ENCODE results near the gene HK3. TPM values are rescaled to one million over a fixed set of nuclear protein-coding genes. Genes with fewer than 3 reads are reported as not detected.

The HK3 gene
- total and polyA plus RNA-seq, 9 of the 15 experiments (the other 6 are each of a cell fraction or from before 2014, with no cell fraction given): 0.16 TPM; not detected in 8

GRCh38 chr5:176870110-176870591, 29.0 kb downstream of the HK3 start (continued):
- TF ChIP-seq LARP7 (IDR thresholded peaks at IDR 0.05) (no peak), CBFB (CRISPR knock-in tag; IDR thresholded peaks at IDR 0.05) (no peak), BHLHE40 (IDR thresholded peaks at IDR 0.05; ENCODE audit: low read length) (peak; percentile 9; the same call in 1 of the 2 replicates), ZNF224 (CRISPR knock-in tag; IDR thresholded peaks at IDR 0.05) (no peak), BCOR (IDR thresholded peaks at IDR 0.05) (no peak), C11orf30 (IDR thresholded peaks at IDR 0.05; ENCODE audit: low read depth) (no peak), KLF6 (CRISPR knock-in tag; IDR thresholded peaks at IDR 0.05; ENCODE audit: borderline replicate concordance) (no peak), ZNF639 (CRISPR knock-in tag; conservative IDR thresholded peaks at IDR 0.05 in 1 of 2, IDR thresholded peaks at IDR 0.05 in 1 of 2) (no peak), MITF (IDR thresholded peaks at IDR 0.05) (no peak), STAT5A (IDR thresholded peaks at IDR 0.05; ENCODE audit: borderline replicate concordance, low read length) (no peak), ZNF282 (CRISPR knock-in tag; IDR thresholded peaks at IDR 0.05) (no peak), ZFPM2 (CRISPR knock-in tag; IDR thresholded peaks at IDR 0.05) (no peak), FOSL1 (tag; conservative IDR thresholded peaks at IDR 0.05) (peak; percentile 76), ETS1 (conservative IDR thresholded peaks at IDR 0.05; ENCODE audit: control insufficient read depth, low read depth, low read length) (no peak), ZSCAN32 (CRISPR knock-in tag; IDR thresholded peaks at IDR 0.05) (no peak), ZNF668 (CRISPR knock-in tag; IDR thresholded peaks at IDR 0.05) (no peak), ZNF197 (CRISPR knock-in tag; IDR thresholded peaks at IDR 0.05; ENCODE audit: low read depth) (no peak), TAL1 (IDR thresholded peaks at IDR 0.05) (no peak), PURB (CRISPR knock-in tag; IDR thresholded peaks at IDR 0.05; ENCODE audit: low read depth) (no peak), PCBP2 (IDR thresholded peaks at IDR 0.05; ENCODE audit: low read depth, low read length, poor library complexity, severe bottlenecking) (no peak)
- TF ChIP-seq, protein P1, sequence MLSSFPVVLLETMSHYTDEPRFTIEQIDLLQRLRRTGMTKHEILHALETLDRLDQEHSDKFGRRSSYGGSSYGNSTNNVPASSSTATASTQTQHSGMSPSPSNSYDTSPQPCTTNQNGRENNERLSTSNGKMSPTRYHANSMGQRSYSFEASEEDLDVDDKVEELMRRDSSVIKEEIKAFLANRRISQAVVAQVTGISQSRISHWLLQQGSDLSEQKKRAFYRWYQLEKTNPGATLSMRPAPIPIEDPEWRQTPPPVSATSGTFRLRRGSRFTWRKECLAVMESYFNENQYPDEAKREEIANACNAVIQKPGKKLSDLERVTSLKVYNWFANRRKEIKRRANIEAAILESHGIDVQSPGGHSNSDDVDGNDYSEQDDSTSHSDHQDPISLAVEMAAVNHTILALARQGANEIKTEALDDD (IDR thresholded peaks at IDR 0.05): no peak
- TF ChIP-seq, protein P2, sequence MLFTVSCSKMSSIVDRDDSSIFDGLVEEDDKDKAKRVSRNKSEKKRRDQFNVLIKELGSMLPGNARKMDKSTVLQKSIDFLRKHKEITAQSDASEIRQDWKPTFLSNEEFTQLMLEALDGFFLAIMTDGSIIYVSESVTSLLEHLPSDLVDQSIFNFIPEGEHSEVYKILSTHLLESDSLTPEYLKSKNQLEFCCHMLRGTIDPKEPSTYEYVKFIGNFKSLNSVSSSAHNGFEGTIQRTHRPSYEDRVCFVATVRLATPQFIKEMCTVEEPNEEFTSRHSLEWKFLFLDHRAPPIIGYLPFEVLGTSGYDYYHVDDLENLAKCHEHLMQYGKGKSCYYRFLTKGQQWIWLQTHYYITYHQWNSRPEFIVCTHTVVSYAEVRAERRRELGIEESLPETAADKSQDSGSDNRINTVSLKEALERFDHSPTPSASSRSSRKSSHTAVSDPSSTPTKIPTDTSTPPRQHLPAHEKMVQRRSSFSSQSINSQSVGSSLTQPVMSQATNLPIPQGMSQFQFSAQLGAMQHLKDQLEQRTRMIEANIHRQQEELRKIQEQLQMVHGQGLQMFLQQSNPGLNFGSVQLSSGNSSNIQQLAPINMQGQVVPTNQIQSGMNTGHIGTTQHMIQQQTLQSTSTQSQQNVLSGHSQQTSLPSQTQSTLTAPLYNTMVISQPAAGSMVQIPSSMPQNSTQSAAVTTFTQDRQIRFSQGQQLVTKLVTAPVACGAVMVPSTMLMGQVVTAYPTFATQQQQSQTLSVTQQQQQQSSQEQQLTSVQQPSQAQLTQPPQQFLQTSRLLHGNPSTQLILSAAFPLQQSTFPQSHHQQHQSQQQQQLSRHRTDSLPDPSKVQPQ (CRISPR knock-in tag; IDR thresholded peaks at IDR 0.05; ENCODE audit: borderline replicate concordance): no peak

Measured in K562 (cell line).